AG10803 (cell line): ENCODE measurements around the gene CDKAL1.

ENCODE experiments used
- DNase-seq: peaks from one replicate; pipeline ENCODE4 v3.0.0; 2010; ENCODE audit warnings: low read depth
- H3K4me3 ChIP-seq: 2 replicates; pipeline ENCODE4 v1.5.1; 2011; ENCODE audit warnings: mild to moderate bottlenecking, low read length, control low read depth
- CTCF ChIP-seq: conservative IDR thresholded peaks from 2 replicates; pipeline ENCODE4 v1.5.1; 2011; ENCODE audit warnings: mild to moderate bottlenecking, low read length, control low read depth, inconsistent platforms

The CDKAL1 gene

DNA sequence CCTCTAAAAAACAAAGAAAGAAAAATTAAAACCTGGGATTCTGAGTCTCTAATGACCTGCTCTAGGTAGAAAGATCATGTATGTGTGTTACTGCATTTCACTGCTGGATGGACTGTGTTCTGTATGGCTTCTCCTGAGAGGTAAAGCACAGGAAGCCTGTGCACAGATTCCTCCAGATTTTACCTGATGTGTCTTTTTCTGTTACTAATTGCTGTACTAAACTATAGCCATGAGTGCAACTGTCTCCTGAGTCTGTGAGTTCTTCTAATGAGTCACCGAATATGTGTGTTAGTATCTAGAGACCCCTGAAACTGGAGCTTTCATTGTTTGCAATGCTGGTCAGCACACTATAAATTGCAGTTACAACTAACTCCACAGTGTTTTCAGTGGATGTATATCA is 270.8 kb downstream of the CDKAL1 start:
- no peak for DNase-seq
- no peak overlapping the region for H3K4me3 ChIP-seq
- TF ChIP-seq CTCF = no peak

- DNase-seq = no peak
- no peak overlapping the region for H3K4me3 ChIP-seq
- TF ChIP-seq CTCF = no peak
These were observed 272.4 kb downstream of the CDKAL1 start for GRCh38 chr6:20806669-20807068.

GRCh38 chr6:20808439-20808838 is 274.2 kb downstream of the CDKAL1 start:
- H3K4me3 ChIP-seq = no peak overlapping the region
- TF ChIP-seq CTCF = no peak
- no peak for DNase-seq

DNA sequence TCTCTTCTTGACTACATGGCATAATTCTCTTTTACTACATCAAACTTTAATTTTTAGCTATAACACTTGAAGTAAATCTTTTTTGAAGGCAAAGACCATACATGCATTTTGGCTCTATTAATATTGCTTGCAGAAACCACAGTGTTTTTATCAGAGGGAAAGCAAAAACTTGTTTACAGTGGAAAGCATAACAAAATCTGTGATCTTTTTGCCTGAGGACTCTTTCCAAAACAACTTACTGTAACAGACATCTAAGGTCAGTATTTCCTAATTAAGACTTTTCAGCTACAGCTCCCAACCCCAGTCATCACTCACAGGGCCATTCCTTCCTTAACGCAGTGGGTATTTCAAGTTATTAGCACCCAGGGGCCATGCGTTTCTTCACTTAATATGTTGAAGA is 274.7 kb downstream of the CDKAL1 start:
- TF ChIP-seq CTCF = no peak
- DNase-seq = peak; percentile 13
- H3K4me3 ChIP-seq = no peak overlapping the region

- TF ChIP-seq CTCF = no peak
- no peak for DNase-seq
- H3K4me3 ChIP-seq = no peak overlapping the region
These were observed 276.5 kb downstream of the CDKAL1 start for GRCh38 chr6:20810727-20811108.

- H3K4me3 ChIP-seq = no peak overlapping the region
- no peak for TF ChIP-seq CTCF
- DNase-seq = peak; percentile 95
These were observed 277.0 kb downstream of the CDKAL1 start for GRCh38 chr6:20811109-20811761.

GRCh38 chr6:20812776-20813175 is 278.5 kb downstream of the CDKAL1 start:
- no peak overlapping the region for H3K4me3 ChIP-seq
- no peak for DNase-seq
- TF ChIP-seq CTCF = no peak
